Glomerular visceral epithelial cell (primary cell): ENCODE results near the gene MAST4.
A peak's percentile ranks its signal among the peaks of the same experiment; 100 is the strongest.

Experiments
- DNase-seq: peaks from one replicate; pipeline ENCODE4 v3.0.0-alpha.2; 2016; ENCODE audit errors: extremely low spot score

Gene MAST4

DNA sequence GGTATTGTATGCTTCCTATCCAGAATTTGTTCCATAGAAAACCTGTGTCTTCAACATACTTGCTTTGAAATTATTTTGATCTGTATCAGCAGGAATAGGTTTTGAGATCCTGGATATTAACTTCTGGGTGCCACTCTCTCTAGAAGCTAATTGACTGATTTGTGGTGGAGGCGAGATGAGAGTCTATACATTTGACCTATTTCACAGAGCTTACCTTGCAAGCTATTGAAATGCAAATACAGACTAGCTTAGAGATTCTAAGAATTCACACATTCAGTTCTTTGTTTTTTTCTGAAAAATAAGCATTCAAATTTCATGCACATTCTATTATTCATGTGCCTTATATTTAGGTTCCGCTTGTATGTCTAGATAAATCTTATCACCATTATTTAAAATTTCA lies 246.3 kb downstream of the MAST4 start:
- no peak for DNase-seq

DNA sequence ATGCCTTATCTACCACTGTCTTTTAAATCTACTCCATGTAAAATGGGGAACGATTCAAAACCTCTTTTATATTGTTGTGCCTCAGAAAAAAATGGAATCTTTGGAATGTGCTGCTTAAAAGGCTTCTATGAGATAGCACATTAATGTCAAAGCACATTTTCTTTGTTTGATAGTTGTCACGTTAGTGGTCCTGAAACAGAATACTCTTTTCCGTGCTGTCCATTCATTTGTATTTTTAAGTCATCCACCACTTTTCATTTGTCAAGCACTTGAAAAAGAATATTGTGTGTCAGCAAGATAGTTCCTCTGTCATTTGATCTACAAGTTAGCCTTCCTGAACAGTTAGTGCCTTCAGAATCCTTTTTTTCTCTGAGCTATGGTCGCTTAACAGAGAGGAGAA lies 246.9 kb downstream of the MAST4 start:
- no peak for DNase-seq

DNA sequence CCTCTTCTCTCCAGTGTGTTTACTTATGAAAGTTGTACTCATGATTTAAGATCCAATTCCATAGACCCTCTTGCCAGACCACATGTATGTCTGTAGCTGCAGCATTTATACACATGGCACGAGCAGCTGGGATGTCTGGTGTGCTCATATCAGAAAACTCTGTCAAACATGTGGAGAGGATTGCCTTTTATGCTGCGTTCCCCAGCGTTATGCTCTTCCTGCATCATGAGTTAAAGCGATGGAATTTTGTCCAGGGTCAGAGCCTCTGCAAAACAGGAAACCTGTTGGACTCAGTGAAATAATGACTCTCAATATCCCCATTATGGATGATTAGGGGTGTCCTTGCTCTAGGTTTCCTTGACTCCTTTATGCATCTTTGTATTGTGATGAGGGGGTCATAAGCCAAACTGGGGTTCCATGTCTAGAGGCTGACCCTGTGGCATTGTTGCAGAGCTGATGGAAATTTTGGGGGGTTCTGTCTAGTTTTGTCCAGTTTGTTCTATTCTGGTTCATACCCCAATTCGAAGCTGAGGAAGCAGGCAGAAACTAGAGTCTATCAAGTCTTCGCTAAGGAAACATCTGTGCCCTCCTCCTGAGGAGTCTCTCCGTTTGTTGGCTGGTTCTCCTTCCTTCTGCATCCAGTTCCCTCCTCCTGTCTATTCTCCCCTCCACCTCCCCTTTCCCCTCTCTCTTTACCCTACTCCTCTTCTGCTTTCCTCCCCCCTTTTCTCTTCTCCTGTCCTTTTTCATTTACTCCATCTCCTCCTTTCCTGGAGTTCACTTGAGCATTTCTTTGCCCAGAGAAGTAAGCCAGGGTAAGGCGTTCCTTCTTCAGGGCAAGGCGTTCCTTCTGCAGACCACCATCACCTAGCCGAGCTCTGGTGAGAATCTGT lies 252.8 kb downstream of the MAST4 start:
- no peak for DNase-seq

DNA sequence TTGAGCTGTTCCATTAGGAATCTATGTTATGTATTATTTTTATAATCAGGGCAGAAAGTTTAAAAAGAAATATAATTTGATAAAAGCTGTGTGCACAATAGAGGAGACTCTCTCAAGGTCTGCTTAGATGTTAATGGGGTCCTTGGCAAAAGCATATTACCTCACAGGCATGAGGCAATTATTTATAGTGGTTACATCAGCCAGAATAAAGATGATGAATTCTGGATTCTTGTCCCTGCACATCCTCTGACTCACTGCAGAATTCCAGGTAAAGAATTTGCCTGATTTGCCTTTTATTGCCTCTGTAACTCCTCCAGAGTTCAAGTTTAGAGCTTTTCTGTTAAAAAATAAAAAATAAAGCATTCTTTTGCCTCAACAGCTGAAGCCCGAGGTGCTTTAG lies 253.6 kb downstream of the MAST4 start:
- DNase-seq, result no peak

DNA sequence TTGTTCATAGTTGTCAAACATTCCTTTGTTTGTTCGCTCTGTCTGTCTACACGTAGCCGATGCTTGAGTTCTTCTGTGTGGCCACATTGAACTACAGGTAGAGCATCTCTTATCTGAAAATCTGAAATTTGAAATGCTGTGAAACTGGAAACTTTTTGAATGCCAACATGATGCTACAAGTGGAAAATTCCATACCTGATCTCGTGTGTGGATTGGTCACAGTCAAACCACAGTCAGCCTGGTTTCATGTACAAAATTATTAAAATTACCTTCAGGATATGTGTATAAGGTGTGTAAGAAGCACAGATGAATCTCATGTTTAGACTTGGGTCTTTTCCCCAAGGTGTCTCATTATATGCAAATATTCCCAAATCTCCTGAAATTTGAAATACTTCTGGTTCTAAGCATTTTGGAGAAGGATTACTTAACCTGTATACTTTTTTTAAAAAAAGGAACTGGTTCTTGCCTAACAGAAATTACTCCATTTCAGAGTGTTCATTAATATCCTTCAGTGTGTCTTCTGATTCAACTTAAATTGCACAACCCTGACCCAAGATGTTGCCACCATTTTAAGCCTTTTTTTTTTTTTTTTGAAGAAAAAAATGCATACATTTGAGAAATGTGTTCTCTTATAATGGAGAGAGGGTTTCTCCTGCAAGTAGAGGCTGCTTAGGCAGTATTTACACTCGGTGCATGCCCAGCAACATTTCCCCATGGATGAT lies 254.3 kb downstream of the MAST4 start:
- no peak for DNase-seq

DNA sequence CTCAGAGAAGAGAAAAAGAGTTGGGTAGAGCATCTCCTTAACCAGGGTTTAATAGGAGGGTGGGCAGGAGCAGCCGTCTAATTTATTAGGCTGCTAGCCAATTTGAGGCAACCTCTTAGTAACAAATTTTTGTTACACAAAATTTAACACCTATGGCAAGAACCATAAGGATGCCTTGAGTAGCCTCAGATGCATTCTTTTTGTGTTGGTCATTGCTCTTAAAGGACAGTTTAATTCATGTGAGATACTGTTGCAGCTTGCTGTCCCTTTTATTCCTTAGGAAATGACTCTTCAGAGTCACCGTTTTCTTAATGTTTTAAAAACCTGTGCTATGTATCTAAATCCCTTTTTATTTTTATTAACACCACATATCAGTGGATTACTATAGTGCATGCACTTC lies 255.1 kb downstream of the MAST4 start:
- DNase-seq, result no peak

DNA sequence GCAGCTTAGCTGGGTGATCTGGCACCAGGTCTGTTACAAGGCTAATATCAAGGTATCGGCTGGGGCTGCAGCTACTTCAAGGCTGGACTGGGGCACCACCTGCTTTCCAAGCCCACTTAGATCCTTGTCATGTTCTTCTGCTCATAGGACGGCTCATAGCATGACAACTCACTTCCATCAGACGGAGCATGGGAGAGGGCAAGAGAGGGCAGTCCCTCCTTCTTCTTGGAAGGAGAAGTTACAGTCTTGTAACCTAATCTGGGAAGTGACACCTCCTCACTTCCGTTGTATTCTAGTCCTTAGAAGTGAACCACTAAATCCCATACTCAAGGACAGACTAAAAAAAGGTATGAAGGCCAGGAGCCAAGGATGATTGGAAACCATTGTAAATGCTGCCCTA lies 258.2 kb downstream of the MAST4 start:
- no peak for DNase-seq

DNA sequence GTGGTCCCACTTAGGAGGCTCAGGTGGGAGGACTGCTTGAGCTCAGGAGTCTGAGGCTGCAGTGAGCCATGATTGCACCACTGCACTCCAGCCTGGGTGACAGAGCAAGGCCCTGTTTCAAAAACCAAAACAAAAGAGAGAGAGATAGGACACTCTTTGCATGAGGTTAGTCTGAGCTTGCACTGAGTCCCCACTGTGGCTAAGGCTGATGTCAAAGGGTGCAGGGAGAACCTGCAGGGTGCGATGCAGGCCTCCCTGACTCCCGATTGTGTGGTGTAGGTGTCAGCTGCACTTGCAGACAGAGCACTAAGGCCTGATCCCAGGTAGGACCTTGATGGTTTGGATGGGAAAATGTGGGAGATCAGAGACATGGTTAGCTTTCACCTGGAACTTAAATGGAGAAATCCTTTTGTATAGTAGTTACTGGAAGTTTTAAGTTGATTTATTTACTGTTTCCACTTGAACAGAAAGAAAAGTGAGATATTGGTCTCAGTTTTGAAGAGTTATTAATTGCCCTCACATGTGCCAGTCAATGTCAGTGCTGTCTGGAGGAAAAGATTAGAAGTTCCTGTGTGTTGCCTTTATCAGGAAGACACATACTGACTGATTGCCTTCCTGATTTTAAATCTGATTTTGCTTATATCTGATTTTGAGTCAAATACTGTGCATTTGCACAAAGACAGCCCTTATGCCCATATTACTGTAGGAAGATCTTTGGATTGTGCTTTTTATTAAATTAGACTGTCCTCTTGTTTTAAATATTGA lies 260.0 kb downstream of the MAST4 start:
- no peak for DNase-seq

DNA sequence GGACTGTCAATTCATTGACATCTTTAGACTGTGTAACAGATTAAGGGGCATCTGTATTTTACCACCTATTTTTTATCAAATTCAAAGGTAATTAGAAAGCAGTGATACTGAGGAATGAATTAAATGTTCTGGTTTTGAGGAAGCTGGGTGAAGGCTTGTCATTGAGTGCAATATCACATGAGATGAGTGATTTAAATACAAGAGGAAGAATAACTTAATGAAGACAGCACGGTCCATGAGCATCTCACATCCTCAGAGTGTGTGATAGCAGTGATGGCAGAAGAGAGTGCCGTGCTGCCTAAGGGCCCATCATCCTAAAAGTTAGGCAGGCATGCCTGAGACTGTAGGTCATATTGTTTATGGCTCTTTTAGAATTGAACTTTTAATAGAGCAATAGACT lies 263.3 kb downstream of the MAST4 start:
- no peak for DNase-seq

DNA sequence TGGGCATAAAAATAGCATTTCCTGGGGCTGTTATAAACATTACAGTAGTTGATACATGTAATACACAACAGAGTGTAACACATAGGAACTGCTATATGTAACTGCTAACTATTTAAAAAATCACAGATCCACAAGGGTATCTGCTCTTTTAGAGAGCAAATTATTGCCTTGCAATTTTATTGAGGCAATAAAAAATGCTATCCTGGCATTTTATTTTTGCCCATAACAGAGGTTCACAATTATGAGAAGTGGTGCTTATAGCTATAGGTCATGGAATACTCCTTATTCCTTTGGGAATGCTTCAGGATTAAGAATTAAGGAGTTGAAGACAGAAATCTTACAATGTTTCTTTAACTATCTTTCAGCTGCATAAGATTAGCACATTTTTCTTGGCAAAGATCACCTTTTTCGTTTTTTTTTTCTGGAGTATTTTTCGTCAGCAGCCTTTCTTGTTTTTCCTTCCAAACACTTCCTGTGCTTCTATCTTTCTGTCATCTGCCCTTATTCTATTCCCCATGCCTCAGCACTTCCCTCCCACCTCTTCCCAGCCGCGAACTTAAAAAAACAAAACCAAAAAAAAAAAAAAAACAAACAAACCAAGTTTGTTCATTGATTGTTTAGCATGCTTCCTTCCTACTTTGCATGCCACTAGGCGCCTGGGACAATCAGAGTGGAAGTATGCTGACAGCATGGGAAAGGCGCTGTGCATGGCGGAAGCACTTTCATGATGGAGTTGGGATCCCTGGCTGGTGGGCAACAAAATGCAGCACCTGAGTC lies 264.2 kb downstream of the MAST4 start:
- DNase-seq, result no peak

DNA sequence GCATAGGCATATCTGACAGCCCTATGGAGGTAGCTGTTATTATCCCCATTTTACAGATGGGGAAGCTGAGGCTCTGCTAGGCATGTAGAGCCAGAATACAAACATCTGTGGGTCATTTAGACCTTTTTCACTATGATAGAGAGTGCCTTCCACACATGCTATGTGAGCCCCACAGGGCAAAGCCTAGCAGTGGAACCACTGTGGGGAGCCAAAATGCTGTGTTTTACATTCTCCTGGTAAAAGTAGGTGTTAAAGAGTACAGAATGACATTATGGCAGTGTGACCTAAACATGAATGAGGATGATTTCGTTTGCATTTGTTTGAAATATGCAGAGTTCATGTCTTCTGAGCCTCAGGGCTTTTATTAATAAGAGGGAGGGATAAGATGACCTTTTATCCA lies 265.2 kb downstream of the MAST4 start:
- DNase-seq, result no peak

DNA sequence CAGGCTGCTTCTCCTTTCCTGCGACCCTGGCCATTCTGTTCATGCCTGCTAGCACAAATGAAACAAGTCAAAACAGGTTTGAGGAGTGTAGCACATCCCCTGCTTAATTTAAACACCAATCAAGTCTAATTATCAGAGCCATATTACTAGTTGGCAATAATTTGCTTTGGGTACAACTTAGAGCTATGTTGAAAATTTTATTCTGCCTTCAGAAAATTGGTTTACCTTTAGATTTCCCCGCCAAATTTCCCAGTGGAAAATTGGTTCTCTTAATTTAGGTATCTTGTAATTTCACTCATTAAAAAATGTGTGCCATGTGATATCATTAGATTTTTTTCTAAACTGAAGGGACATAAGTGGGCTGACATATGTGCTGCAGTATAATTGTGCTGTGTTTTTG lies 265.8 kb downstream of the MAST4 start:
- DNase-seq, result no peak

DNA sequence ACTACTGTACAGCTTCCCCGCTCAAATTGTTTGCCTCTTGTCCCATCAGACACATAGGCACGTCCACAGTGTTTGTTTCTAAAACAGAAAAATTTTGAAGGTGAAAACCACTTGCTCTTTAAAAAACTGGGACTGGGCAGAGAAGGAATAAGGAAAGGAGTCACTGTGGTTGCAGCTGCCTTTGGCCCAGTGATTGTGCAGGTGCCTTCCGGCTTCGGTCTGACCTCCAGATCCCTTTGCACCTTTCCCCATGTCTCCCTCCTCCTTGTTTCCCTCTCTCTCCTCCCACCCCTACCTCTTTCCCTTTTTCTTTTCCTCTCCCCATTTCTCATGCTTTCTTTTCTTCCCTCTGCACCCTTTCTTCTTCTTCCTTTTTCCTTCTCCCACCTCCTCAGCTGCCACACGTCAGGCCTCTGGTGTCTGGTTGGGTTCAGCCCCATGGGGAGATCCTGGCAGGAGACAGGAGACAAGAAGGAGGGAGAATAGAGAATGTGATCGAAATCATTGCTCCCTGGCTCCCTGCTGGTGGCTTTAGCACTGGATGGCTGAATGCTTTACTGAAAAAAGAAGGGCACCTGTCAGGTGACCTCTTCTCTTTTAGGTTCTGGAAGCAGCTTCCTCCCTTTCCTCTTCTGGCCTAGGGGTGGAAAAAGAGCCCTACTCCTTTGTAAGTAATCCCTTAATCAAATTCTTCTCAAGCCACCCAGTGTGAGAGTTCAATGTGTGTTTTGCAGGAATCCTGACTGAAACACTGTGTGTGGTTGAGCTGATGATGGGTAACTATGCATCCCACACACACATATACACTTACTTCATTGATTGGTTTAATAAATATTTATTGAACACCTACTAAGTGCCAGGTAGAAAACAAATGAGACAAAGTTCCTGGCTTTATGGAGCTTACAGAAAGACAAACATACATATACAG lies 267.3 kb downstream of the MAST4 start:
- no peak for DNase-seq

DNA sequence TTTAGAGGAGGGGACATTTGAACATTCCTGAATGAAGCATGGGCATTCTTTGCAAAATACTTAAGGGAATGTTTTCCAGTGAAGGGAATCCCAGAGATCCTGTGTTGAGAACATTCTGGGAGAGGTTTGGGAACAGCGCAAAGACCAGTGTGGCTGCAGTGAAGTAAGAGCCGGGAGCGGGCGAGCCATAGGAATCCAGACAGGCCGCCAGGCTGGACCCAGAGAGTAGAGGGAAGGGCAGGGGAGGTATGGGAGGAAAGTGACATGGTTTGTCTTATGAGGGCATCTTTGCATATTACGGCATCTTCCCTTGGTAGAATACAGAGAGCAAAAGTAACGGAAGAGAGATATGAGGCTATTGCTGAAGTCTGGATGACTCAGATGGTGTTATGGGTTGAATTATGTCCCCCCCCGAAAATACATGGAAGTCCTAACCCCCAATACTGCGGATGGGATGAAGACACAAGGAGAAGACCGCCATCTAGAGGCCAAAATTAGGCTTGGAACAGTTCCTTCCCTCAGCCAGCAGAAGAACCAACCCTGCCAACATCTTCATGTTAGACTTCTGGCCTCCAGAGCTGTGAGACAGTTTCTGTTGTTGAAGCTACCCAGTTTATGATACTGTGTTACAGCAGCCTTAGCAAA lies 268.2 kb downstream of the MAST4 start:
- peak; percentile 37 for DNase-seq

DNA sequence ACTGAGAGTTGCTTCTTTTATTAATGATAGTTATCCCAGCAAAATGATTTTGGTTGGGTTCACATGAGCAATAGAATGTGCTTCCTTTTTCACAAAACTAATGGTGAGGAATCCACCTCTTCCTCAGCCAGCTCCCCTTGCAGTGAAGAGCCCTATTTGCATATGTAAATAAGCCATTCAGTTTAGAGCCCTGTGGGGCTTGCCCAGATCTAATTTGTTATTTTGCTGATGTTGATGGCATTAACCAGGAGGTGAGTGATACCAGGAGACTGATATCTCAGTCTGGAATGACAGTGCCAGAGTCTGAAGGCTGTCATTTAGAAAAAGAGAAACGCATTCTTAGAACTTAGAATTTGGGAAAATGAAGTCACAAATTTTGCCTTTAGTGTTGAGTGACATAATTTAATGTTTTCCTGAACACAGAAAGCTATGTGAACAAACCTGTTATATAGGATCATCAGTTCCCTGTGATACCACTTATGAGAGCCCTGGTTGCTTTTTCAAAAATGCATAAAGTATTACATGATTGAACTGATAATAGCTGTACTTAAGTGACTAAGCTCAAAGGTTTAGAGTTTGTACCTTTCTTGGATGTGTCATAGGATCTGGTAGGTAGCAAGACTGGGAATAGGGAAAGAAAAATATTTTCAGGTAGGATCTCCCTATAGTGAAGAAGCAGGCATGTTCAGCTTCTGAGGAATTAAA lies 271.6 kb downstream of the MAST4 start:
- no peak for DNase-seq

DNA sequence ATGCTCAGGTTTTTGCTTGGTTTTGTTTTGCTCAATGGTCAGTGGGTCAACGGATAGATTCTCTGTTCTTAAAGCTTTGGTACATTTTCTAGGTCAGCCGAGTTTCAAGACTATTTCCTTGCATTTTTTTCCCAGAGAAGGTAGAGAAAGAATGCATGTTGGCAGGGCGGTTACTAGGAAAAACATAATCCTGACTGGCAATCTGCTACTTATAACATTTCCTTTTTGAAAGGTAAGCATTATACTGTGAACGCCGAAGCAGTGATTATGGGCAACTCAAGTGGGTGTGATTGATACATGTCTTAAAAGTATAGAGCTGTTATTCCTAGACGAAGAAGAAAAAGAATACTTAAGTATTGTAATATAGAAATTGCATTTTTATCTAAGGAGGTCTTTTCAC lies 273.2 kb downstream of the MAST4 start:
- no peak for DNase-seq

DNA sequence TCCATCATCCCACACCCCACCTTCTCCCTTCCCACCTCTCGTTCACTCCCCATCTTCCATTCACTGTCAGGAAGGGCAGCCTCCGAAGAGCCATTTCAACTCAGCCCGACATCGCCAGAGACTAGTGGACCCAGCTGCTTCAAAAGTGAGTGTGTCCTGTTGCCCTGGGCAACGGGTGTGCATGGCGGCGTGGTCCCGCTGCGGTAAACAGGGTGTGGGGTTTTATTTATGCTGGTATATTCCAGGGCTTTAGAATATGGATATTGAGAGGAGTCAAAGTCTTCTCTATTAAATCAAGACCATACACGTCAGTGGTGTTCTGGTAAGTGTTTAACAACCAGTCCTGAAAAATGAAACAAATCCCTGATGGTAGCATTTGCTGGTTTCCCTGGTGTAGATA lies 274.5 kb downstream of the MAST4 start:
- DNase-seq, result no peak

DNA sequence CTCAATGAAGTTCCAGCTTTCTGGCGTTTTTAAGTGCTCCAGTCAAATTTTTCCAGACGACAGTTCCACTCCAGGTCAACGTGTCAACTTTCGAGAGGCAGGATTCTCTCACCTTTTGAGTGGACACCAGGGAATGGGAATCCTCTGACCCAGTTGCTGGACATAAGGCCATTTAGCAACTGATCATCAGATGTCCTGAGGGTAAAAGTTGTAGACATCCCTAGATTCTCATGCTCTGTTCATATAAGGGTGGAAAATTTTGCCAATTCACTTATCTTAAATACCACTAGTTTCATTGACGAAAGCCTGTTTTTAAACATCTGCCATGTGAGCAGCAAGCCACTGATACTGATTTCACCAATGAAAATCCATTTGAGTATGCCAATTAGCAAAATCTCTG lies 275.5 kb downstream of the MAST4 start:
- no peak for DNase-seq

DNA sequence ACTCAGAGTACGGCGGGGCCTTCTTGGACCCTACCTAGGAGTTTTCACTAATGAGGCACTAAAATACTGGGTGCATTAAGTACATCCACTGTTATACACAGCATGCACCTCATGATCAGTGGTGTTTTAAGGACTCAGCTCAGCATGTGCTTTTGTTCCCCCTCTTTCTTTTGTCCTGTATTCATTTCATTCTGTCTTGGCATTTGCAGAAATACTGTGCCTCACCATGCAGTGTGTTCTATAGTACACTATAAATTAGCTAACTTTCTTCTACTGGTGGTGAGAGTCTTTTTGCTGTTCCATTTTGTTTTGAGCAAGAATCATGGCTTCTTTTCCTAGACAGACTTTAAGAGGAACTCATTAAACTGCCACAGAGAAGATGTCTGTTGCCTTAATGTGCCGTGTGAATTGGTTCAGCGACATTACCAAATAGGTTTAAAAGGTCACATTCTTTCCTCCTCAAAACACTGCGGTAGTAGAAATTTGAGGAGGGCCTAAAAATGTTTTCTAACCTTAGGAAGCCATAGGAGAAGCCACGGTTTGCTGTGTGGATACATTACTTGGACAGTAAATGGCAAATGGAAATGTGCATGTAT lies 276.6 kb downstream of the MAST4 start:
- no peak for DNase-seq
